Hepatocyte (in vitro differentiated cells): ENCODE measurements around the gene VPS11. TPM values are rescaled to one million over a fixed set of nuclear protein-coding genes. Genes with fewer than 3 reads are reported as not detected.

ENCODE experiments used
- DNase-seq: peaks from one replicate; pipeline ENCODE4 v3.0.0-alpha.2; 2016; ENCODE audit warnings: low spot score
- H2AFZ ChIP-seq: fragments of 200-600 bp; sonication (generic); 2 replicates; pipeline ENCODE4 v1.6.0; 2016; ENCODE audit warnings: antibody characterized with exemption, mild to moderate bottlenecking
- H3K27ac ChIP-seq: fragments of 200-600 bp; sonication (generic); 2 replicates; pipeline ENCODE4 v1.5.1; 2016; ENCODE audit warnings: mild to moderate bottlenecking
- H3K27me3 ChIP-seq: fragments of 200-600 bp; sonication (generic); 2 replicates; pipeline ENCODE4 v1.6.1; 2016
- H3K36me3 ChIP-seq: fragments of 200-600 bp; sonication (generic); replicated peaks from 2 replicates; pipeline ENCODE4 v1.5.1; 2016; ENCODE audit warnings: low read depth; ENCODE audit not compliant: insufficient read depth
- H3K4me1 ChIP-seq: fragments of 200-600 bp; sonication (generic); 2 replicates; pipeline ENCODE4 v1.5.1; 2016; ENCODE audit warnings: mild to moderate bottlenecking, moderate library complexity; ENCODE audit not compliant: insufficient read depth
- H3K4me2 ChIP-seq: fragments of 200-600 bp; sonication (generic); 2 replicates; pipeline ENCODE4 v1.6.0; 2016
- H3K4me3 ChIP-seq: fragments of 200-600 bp; sonication (generic); 2 replicates; pipeline ENCODE4 v1.5.1; 2016; ENCODE audit warnings: mild to moderate bottlenecking
- H3K79me2 ChIP-seq: fragments of 200-600 bp; sonication (generic); 2 replicates; pipeline ENCODE4 v1.6.0; 2017; ENCODE audit warnings: mild to moderate bottlenecking
- H3K9me2 ChIP-seq: fragments of 200-600 bp; sonication (generic); replicated peaks from 2 replicates; pipeline ENCODE4 v1.6.0; 2017; ENCODE audit warnings: mild to moderate bottlenecking; ENCODE audit not compliant: insufficient read depth
- H3K9me3 ChIP-seq: fragments of 200-600 bp; sonication (generic); 2 replicates; pipeline ENCODE4 v1.5.1; 2016; ENCODE audit warnings: low read depth, mild to moderate bottlenecking
- H4K20me1 ChIP-seq: fragments of 200-600 bp; sonication (generic); 2 replicates; pipeline ENCODE4 v1.6.0; 2016; ENCODE audit warnings: mild to moderate bottlenecking; ENCODE audit not compliant: insufficient read depth, poor library complexity, severe bottlenecking
- EZH2 ChIP-seq: fragments of 200-600 bp; sonication (generic); IDR thresholded peaks from 2 replicates; pipeline ENCODE4 v1.6.1; 2016; ENCODE audit warnings: antibody characterized with exemption, mild to moderate bottlenecking, borderline replicate concordance
- EZH2phosphoT487 ChIP-seq: fragments of 200-600 bp; sonication (generic); IDR thresholded peaks from one replicate; pipeline ENCODE4 v1.6.1; 2018; ENCODE audit warnings: antibody characterized with exemption, mild to moderate bottlenecking, low read depth, moderate library complexity; ENCODE audit not compliant: unreplicated experiment, severe bottlenecking
- WGBS: methylation state at CpG from one replicate; pipeline ENCODE4 v1.1.6; 2016; ENCODE audit warnings: low lambda C conversion rate; ENCODE audit errors: missing lambda C conversion rate; 5-methylcytosine and 5-hydroxymethylcytosine counted together
- polyA plus RNA-seq: library from polyadenylated mRNA; unstranded; fragments of >200 nt; fragmentation: Nextera tagmentation; extraction: Ambion mirVana; gene quantifications from 2 replicates; pipeline ENCODE4 v1.2.1, GENCODE V29; 2016
- total RNA-seq: library from RNA; depleted of rRNA; stranded (reverse); fragments of >200 nt; gene quantifications from 2 replicates; pipeline ENCODE4 v1.2.3, GENCODE V29; 2014
- TF ChIP-seq, protein P1 (sequence below): fragments of 200-600 bp; sonication (generic); IDR thresholded peaks from 2 replicates; pipeline ENCODE4 v1.5.1; 2016; ENCODE audit warnings: antibody characterized with exemption, mild to moderate bottlenecking; ENCODE audit not compliant: poor library complexity

The VPS11 gene
- total and polyA plus RNA-seq, 2 experiments from 2014 or later, result 31.8 to 36.9 TPM

- Histone ChIP-seq H3K9me2 (no peaks in the 10 kb centered on the region), H2AFZ (no peak overlapping the region), H3K27ac (peak overlapping the region; percentile 49), H3K4me3 (no peak overlapping the region), H3K4me2 (peak overlapping the region; percentile 24), H3K36me3 (no peaks in the 10 kb centered on the region), H3K4me1 (peaks cover 18% of the 10 kb centered on the region), H3K9me3 (no peaks in the 10 kb centered on the region), H3K27me3 (no peaks in the 10 kb centered on the region), H3K79me2 (peaks cover 52% of the 10 kb centered on the region), H4K20me1 (peaks cover 6% of the 10 kb centered on the region)
- no peak for DNase-seq
- TF ChIP-seq EZH2 (no peak), EZH2phosphoT487 (no peak)
- TF ChIP-seq, protein P1, sequence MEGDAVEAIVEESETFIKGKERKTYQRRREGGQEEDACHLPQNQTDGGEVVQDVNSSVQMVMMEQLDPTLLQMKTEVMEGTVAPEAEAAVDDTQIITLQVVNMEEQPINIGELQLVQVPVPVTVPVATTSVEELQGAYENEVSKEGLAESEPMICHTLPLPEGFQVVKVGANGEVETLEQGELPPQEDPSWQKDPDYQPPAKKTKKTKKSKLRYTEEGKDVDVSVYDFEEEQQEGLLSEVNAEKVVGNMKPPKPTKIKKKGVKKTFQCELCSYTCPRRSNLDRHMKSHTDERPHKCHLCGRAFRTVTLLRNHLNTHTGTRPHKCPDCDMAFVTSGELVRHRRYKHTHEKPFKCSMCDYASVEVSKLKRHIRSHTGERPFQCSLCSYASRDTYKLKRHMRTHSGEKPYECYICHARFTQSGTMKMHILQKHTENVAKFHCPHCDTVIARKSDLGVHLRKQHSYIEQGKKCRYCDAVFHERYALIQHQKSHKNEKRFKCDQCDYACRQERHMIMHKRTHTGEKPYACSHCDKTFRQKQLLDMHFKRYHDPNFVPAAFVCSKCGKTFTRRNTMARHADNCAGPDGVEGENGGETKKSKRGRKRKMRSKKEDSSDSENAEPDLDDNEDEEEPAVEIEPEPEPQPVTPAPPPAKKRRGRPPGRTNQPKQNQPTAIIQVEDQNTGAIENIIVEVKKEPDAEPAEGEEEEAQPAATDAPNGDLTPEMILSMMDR, result no peak
- 78% methylated on average over 9 of the region's 9 CpGs for WGBS
Measured at GRCh38 chr11:119091178-119091577, 23.6 kb downstream of the VPS11 start.

DNA sequence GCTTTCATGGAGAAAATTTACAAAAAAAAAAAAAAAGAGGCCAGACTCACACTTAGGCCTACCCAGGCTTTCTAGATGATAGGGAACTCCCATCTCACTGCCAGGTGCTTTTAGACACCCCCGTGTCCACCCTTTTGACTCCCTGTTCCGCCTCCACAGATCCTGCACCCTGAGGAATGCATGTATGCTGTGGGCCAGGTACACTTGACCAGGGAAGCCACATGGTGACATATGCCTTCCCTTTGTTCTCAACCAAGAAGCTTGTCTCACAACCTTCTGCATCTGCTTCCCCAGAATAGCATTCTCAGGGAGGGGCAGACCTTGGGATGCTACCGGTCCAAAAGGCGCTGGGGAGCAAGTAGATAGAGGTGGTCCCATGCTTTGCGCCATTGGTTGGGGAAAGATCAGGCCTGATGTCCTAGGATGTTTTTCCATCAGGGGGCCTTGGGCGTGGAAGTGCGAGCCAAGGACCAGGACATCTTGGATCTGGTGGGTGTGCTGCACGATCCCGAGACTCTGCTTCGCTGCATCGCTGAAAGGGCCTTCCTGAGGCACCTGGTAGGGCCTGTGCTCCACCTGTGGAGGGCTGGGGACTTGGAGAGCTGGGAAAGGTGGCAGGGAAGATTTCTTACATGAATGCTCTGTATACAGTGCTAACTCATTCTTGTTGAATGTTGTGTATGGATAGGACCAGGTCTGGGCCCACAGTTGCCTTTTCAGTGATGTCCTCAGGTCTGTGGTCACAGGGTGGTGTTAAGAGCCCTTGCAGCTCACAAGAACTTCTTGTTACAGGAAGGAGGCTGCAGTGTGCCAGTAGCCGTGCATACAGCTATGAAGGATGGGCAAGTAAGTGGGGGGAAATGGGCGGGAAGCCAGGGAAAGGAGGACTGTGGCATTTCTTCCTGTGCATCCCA is 24.6 kb downstream of the VPS11 start:
- peaks cover 17% of the 10 kb centered on the region for H3K4me1 ChIP-seq
- peak overlapping the region; percentile 96 for H3K27ac ChIP-seq
- H4K20me1 ChIP-seq, result peaks cover 6% of the 10 kb centered on the region
- DNase-seq, result no peak
- TF ChIP-seq EZH2phosphoT487, result no peak
- TF ChIP-seq, protein P1, result no peak
- TF ChIP-seq EZH2, result no peak
- H3K27me3 ChIP-seq, result no peaks in the 10 kb centered on the region
- peak overlapping the region; percentile 84 for H3K4me2 ChIP-seq
- H3K79me2 ChIP-seq, result peaks cover 44% of the 10 kb centered on the region
- no peak overlapping the region for H3K4me3 ChIP-seq
- H3K9me2 ChIP-seq, result no peaks in the 10 kb centered on the region
- no peaks in the 10 kb centered on the region for H3K36me3 ChIP-seq
- 88% methylated on average over 13 of the region's 13 CpGs for WGBS
- no peak overlapping the region for H2AFZ ChIP-seq
- H3K9me3 ChIP-seq, result no peaks in the 10 kb centered on the region

DNA sequence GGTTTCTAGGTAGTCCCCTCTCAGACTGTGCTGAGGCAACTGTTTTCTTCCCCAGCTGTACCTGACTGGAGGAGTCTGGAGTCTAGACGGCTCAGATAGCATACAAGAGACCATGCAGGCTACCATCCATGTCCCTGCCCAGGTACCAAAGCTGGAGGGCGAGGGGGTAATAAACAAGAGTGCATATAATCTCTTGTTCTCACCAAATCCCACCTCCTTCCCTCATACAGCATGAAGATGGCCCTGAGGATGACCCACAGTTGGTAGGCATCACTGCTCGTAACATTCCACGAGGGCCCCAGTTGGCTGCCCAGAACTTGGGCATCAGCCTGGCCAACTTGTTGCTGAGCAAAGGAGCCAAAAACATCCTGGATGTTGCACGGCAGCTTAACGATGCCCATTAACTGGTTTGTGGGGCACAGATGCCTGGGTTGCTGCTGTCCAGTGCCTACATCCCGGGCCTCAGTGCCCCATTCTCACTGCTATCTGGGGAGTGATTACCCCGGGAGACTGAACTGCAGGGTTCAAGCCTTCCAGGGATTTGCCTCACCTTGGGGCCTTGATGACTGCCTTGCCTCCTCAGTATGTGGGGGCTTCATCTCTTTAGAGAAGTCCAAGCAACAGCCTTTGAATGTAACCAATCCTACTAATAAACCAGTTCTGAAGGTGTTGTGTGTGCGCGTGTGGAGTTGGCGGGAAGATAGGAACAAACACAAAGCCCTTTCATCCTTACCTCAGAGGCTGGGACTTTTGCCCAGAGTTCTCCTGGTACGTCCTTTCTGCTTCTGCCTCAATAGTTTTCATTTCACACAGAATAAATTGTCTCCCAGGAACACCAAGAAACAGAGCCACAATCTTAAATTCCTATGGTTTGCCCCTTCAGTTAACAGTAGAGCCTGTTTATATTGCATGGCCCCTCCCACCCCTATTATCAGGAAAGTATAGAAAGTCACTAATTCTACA is 25.5 kb downstream of the VPS11 start:
- no peaks in the 10 kb centered on the region for H3K36me3 ChIP-seq
- no peak for TF ChIP-seq EZH2
- TF ChIP-seq, protein P1, result no peak
- TF ChIP-seq EZH2phosphoT487, result no peak
- no peak overlapping the region for H2AFZ ChIP-seq
- H3K27me3 ChIP-seq, result no peaks in the 10 kb centered on the region
- 43% methylated on average over 12 of the region's 12 CpGs for WGBS
- H3K4me3 ChIP-seq, result peak overlapping the region; percentile 31
- H3K79me2 ChIP-seq, result peaks cover 39% of the 10 kb centered on the region
- H3K9me3 ChIP-seq, result no peaks in the 10 kb centered on the region
- DNase-seq, result no peak
- peaks cover 17% of the 10 kb centered on the region for H3K4me1 ChIP-seq
- H3K27ac ChIP-seq, result peak overlapping the region; percentile 96
- peaks cover 6% of the 10 kb centered on the region for H4K20me1 ChIP-seq
- no peaks in the 10 kb centered on the region for H3K9me2 ChIP-seq
- peak overlapping the region; percentile 84 for H3K4me2 ChIP-seq
